HCT116 (cell line): ENCODE data around the gene GPD2.

ENCODE experiments used
- ATF3 ChIP-seq: IDR thresholded peaks from 2 replicates; pipeline ENCODE4 v1.6.1; 2012
- EZH2 ChIP-seq: fragments of 200-600 bp; sonication (generic); IDR thresholded peaks from 2 replicates; pipeline ENCODE4 v1.6.1; 2017; ENCODE audit warnings: antibody characterized with exemption, mixed run types
- JUND ChIP-seq: IDR thresholded peaks from 2 replicates; pipeline ENCODE4 v1.6.1; 2012
- MAX ChIP-seq: IDR thresholded peaks from 2 replicates; pipeline ENCODE4 v1.6.1; 2012
- POLR2A ChIP-seq: IDR thresholded peaks from 2 replicates; pipeline ENCODE4 v1.7.0; 2011; ENCODE audit warnings: borderline replicate concordance; ENCODE audit not compliant: insufficient read depth, insufficient read length; ENCODE audit errors: extremely low read depth
- POLR2AphosphoS5 ChIP-seq: IDR thresholded peaks from 2 replicates; pipeline ENCODE4 v1.6.1; 2011; ENCODE audit warnings: mild to moderate bottlenecking, low read depth, low read length, moderate library complexity
- RAD21 ChIP-seq: IDR thresholded peaks from 2 replicates; pipeline ENCODE4 v1.6.1; 2012; ENCODE audit warnings: low read depth, mild to moderate bottlenecking
- REST ChIP-seq: IDR thresholded peaks from 2 replicates; pipeline ENCODE4 v1.6.1; 2012; ENCODE audit warnings: low read depth
- SIN3A ChIP-seq: IDR thresholded peaks from 2 replicates; pipeline ENCODE4 v1.6.1; 2012; ENCODE audit warnings: low read depth
- YY1 ChIP-seq: IDR thresholded peaks from 2 replicates; pipeline ENCODE4 v1.6.1; 2011; ENCODE audit warnings: low read length, low read depth, moderate library complexity, mild to moderate bottlenecking; ENCODE audit not compliant: insufficient replicate concordance; ENCODE audit errors: extremely low read depth
- ZFX ChIP-seq: fragments of 450-650 bp; IDR thresholded peaks from 2 replicates; pipeline ENCODE4 v1.6.1; 2017
- TF ChIP-seq, protein P1 (sequence below), 3 experiments: fragments of 200-600 bp in 1 of 3; sonication (generic) in 1 of 3; IDR thresholded peaks in 2 of 3; conservative IDR thresholded peaks in 1 of 3; 2 replicates each; pipeline ENCODE4 v1.5.1; 2012 to 2017; ENCODE audit warnings: low read depth in 2 of 3, low read length in 2 of 3, antibody characterized with exemption in 1 of 3, borderline replicate concordance in 1 of 3, control low read depth in 1 of 3, mild to moderate bottlenecking in 1 of 3, mixed read lengths in 1 of 3, mixed run types in 1 of 3, moderate library complexity in 1 of 3; ENCODE audit not compliant: insufficient read depth in 1 of 3

- TF ChIP-seq, protein P1, sequence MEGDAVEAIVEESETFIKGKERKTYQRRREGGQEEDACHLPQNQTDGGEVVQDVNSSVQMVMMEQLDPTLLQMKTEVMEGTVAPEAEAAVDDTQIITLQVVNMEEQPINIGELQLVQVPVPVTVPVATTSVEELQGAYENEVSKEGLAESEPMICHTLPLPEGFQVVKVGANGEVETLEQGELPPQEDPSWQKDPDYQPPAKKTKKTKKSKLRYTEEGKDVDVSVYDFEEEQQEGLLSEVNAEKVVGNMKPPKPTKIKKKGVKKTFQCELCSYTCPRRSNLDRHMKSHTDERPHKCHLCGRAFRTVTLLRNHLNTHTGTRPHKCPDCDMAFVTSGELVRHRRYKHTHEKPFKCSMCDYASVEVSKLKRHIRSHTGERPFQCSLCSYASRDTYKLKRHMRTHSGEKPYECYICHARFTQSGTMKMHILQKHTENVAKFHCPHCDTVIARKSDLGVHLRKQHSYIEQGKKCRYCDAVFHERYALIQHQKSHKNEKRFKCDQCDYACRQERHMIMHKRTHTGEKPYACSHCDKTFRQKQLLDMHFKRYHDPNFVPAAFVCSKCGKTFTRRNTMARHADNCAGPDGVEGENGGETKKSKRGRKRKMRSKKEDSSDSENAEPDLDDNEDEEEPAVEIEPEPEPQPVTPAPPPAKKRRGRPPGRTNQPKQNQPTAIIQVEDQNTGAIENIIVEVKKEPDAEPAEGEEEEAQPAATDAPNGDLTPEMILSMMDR (IDR thresholded peaks at IDR 0.05 in 2 of 3, conservative IDR thresholded peaks at IDR 0.05 in 1 of 3; ENCODE audit: borderline replicate concordance in 1 of 3, insufficient read depth in 1 of 3, low read depth in 2 of 3, low read length in 2 of 3) = no peak
- TF ChIP-seq POLR2AphosphoS5 (no peak), EZH2 (no peak), YY1 (no peak), MAX (no peak), REST (no peak), POLR2A (no peak), SIN3A (no peak), ATF3 (no peak), JUND (no peak), ZFX (no peak), RAD21 (no peak)
Observed at GRCh38 chr2:156470975-156471583, 34.9 kb downstream of the GPD2 start.
